ENCODE measurements around the gene THBS2. TPM values are rescaled to one million over a fixed set of nuclear protein-coding genes. Genes with fewer than 3 reads are reported as not detected.

Gene THBS2
- total RNA-seq, 1 donor from 2014 or later: not detected

DNA sequence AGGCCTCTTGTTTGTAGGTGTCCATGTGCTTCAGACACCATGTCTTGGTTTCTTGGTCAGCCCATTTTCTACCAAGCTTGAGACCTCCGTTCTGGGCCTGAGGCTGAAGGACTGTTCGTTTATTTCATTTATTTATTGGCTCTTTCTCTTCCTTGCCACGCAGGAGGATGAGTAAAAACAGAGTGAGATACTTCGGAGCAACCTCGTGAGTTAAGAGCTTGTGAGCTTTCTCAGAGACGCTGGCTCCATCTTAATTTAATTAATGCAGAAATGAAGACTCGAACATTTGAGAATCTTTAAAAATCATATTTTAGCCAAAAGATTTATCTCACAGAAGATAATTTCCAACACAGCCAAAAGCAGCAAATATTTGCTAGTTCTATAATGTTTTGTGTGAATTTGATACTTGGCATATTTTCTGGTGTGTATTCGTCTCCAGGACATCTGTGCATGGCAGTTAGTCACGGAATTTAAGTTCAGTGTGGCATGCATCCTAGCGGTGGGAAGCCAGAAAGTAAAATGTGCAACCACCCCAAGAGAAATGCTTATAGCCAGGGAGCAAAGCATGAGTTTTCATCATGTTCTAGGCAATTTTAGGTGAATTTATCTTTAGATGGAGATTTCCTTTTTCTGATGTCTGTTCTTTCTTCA lies 76.0 kb downstream of the THBS2 start:
- H3K9me3 Mint-ChIP-seq: no peaks in the 10 kb centered on the region

DNA sequence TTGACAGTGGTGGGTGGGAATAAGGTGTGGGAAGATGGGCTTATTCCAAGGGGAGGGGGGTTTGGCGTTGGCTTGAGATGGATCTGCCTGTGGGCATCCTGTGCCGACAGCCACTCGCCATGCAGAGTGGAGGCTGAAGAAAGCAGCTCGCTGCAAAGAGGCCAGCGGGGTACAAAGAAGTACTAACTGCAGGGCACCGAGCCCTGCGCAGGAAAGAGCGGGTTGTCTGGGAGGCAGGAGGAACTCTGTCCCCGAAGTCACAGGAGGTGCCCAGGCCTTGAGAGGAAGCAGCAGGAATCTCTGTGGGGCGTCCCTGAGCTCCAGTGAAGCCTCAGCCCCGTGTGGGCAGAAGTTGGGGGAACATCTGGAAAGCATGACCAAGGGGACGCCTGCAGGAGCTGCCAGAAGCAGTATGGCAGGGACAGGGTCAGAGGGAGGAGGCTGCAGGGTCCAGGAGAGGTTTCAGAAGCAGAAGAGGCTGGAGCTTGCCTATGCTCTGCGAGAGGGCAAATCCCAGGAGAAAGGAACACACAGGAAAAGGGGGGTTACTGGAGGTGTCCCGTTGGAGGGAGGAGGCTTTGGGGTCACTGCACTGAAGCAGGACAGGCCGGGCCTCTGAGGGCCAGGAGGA lies 77.2 kb downstream of the THBS2 start:
- intact Hi-C loops (cut with micrococcal nuclease): no loop called here
- DNase-seq: no peak
- Mint-ChIP-seq H3K9me3 (no peaks in the 10 kb centered on the region), H3K27me3 (peaks cover 2% of the 10 kb centered on the region), H3K4me1 (no peaks in the 10 kb centered on the region), H3K4me3 (no peak overlapping the region), H3K36me3 (ENCODE audit: low read depth) (no peaks in the 10 kb centered on the region), H3K27ac (no peak overlapping the region)

More for the DNA sequence above, 76.0 kb downstream of the THBS2 start:
- no peaks in the 10 kb centered on the region for H3K36me3 Mint-ChIP-seq (ENCODE audit: low read depth)
- no peak overlapping the region for H3K27ac Mint-ChIP-seq
- DNase-seq: no peak
- no peaks in the 10 kb centered on the region for H3K4me1 Mint-ChIP-seq
- intact Hi-C loops (cut with micrococcal nuclease): no loop called here
- H3K27me3 Mint-ChIP-seq: peaks cover 2% of the 10 kb centered on the region
- H3K4me3 Mint-ChIP-seq: no peak overlapping the region

DNA sequence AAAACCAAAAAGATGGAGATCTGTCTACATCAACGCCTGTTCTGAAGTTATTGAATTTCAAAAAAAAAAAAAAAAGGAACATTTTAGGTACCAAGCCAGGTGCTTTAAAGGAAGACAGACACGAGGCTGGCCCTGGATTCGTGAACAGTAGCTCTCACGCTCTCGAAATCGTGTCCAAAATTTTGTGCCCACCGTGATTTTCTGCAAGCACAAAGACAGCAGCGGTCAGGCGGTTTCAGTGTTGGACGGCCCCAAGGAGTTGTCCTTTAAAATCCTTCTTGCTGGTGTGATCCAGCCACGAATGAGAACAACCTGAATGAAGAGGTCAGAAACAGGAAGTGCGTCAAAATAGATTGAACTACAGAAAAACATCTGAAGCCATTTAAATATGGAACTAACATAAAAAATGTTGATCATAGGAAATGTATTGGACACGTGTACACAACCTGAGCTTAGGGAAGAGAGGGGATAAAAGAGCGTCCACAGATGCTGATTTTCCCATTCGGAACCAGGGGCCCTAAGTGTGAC lies 78.2 kb downstream of the THBS2 start:
- intact Hi-C loops (cut with micrococcal nuclease): no loop called here
- H3K27ac Mint-ChIP-seq: no peak overlapping the region
- no peak for DNase-seq
- H3K36me3 Mint-ChIP-seq (ENCODE audit: low read depth): no peaks in the 10 kb centered on the region
- H3K4me1 Mint-ChIP-seq: no peaks in the 10 kb centered on the region
- H3K9me3 Mint-ChIP-seq: no peaks in the 10 kb centered on the region
- H3K4me3 Mint-ChIP-seq: no peak overlapping the region
- peaks cover 2% of the 10 kb centered on the region for H3K27me3 Mint-ChIP-seq

DNA sequence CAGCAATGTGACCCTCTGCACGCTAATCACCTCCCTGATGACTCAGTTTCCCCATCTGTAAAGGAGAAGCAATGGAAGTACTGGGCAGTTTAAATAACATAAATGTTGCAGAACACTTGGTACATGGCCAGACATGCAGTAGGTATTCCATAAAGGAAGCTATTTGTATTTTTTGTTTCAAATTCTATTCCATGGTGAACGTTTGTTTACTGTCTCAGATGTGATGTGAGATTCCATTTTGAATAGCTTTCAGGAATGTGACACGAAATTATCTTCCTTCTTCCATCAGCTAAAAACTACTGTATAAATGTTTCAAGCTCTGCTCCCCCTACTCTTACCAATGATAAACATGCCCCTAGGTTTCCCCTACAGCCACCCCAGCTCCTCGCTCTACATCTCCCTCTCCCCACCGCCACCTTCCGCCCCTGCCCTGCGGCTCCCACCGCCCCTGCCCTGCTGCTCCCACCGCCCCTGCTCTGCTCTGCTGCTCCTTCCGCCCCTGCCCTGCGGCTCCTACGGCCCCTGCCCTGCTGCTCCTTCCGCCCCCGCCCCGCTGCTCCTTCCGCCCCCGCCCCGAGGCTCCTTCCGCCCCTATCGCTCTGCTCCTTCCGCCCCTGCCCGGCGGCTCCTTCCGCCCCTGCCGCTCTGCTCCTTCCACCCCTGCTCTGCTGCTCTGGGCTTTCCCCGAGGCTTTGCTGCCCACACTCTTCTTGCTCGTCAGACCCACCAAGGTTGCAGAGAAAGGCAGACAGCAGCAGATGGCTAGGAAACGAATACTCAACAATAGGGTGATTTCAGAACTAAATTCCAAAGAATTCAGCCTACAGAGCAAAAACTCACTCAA lies 78.9 kb downstream of the THBS2 start:
- Mint-ChIP-seq H3K27ac (no peak overlapping the region), H3K4me3 (no peak overlapping the region), H3K4me1 (no peaks in the 10 kb centered on the region), H3K36me3 (ENCODE audit: low read depth) (no peaks in the 10 kb centered on the region), H3K27me3 (peaks cover 2% of the 10 kb centered on the region), H3K9me3 (no peaks in the 10 kb centered on the region)
- no peak for DNase-seq
- intact Hi-C loops (cut with micrococcal nuclease): no loop called here

DNA sequence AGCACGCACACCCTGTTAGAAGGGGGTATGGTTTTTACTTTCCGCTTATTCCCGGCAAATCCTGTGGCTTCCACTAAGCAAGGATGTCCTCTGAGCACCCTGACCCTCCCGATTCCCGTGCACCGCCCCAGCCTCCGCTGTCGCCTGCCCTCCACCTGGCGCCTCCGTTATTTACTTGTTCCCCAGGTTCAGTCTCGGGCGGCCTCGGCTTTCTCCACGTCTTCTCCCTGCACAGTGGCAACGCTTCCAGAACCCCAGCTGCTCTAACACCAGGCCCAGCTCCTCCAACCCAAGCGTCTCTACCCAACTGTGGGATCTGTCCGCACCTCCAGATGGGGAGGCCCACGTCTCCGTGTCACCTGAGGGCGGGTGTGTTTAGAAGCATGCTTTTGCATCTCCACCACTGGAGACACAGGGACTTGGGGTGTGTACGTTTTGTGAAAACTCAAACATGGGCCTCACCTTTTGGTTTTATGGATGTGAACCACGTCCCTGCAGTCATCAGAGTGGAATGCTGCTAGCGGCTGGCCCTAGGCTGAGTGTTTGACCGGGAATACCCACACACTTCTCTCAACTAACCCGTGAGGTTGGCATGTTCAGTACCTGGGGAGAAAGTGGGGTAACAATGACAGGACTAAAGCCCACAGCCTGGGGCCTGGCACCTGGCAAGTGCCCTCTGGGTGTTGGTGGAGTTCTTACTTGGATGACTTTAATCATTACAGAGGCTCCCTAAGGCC lies 79.9 kb downstream of the THBS2 start:
- intact Hi-C loops (cut with micrococcal nuclease): no loop called here
- Mint-ChIP-seq H3K27me3 (no peaks in the 10 kb centered on the region), H3K36me3 (ENCODE audit: low read depth) (no peaks in the 10 kb centered on the region), H3K27ac (no peak overlapping the region), H3K4me3 (no peak overlapping the region), H3K9me3 (no peaks in the 10 kb centered on the region), H3K4me1 (no peaks in the 10 kb centered on the region)
- no peak for DNase-seq

DNA sequence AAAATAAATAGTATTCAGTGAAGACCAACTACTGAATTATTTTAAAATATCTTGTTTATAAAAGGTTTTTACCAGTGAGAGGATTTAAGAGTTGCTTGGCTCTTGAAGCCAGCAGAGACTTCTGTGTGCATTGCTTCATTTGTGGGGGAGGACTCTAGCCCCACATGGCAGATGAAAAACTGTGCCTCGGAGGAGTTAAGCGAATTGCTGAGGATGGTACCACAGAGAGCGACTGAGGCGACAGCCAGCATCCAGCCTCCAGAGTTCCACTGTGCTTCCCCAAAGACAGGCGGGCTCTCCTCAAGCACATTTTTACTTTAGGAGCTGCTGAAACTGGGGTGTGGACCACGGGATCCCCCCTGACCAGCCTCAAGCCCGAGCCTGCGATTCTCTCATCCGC lies 80.7 kb downstream of the THBS2 start:
- intact Hi-C loops (cut with micrococcal nuclease): no loop called here
- Mint-ChIP-seq H3K9me3 (no peaks in the 10 kb centered on the region), H3K27me3 (no peaks in the 10 kb centered on the region), H3K4me1 (no peaks in the 10 kb centered on the region), H3K36me3 (ENCODE audit: low read depth) (no peaks in the 10 kb centered on the region), H3K4me3 (no peak overlapping the region), H3K27ac (no peak overlapping the region)
- DNase-seq: no peak

DNA sequence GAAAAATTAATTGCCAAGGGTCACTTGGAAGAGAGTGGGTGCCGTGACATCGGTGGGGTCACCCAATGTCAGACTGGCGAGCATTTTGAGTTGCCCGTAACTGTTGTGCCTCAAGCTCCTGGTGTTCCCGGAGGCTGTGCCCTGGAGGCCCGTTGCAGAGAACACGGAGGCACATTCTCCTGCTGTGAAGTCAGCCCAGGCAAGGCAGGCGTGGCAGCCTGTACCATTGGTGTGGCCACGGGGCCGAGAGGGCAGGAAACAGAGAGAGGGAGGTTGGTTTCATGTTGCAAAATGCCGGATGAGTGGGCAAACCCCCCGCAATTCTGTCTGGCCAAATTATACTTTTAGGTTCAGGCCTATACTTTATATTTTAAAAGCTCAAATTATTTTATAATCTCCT lies 81.2 kb downstream of the THBS2 start:
- Mint-ChIP-seq H3K9me3 (no peaks in the 10 kb centered on the region), H3K4me3 (no peak overlapping the region), H3K36me3 (ENCODE audit: low read depth) (no peaks in the 10 kb centered on the region), H3K27me3 (no peaks in the 10 kb centered on the region), H3K27ac (no peak overlapping the region), H3K4me1 (no peaks in the 10 kb centered on the region)
- DNase-seq: no peak
- intact Hi-C loops (cut with micrococcal nuclease): no loop called here

DNA sequence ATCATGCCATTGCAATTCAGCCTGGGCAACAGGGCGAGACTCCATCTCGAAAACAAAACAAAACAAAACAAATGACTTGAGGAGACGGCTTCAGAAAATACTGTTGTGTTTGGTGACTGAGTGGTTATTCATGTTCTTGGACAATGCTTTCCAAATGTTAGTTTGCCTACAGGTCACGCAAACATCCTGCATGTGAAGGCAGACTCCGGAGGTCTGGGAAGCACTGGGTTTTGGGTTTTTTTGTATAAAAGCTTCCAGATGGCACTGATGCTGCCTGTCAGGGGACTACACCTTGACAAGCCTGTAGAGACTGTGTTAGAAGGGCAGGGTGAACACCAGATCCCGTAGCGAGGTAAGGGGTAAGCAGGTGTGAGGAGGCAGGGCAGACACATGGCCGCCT lies 81.7 kb downstream of the THBS2 start:
- Mint-ChIP-seq H3K9me3 (no peaks in the 10 kb centered on the region), H3K4me1 (no peaks in the 10 kb centered on the region)

DNA sequence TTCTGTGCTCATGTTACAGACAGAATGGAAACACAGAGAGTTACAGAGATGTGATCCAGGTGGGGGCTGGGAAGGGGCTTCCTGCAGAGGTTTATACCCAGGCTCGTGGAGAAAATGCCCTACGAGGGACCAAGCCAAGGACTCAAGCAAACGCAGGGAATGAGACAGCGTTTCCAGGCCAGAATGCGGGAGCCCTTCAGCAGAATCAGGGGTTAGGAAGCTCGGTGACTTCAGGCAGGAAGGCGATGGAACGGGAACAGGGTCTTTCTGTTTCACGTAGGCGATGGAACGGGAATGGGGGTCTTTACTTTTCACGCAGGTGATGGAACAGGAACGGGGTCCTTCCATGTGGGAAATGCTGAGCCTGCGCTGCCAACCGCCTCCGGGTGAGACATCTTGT lies 82.6 kb downstream of the THBS2 start:
- Mint-ChIP-seq H3K9me3 (no peaks in the 10 kb centered on the region), H3K4me3 (no peak overlapping the region), H3K4me1 (no peaks in the 10 kb centered on the region), H3K36me3 (ENCODE audit: low read depth) (no peaks in the 10 kb centered on the region), H3K27ac (no peak overlapping the region), H3K27me3 (no peaks in the 10 kb centered on the region)
- no peak for DNase-seq
- intact Hi-C loops (cut with micrococcal nuclease): no loop called here

More for the DNA sequence above, 81.7 kb downstream of the THBS2 start:
- no peak overlapping the region for H3K27ac Mint-ChIP-seq
- no peaks in the 10 kb centered on the region for H3K36me3 Mint-ChIP-seq (ENCODE audit: low read depth)
- H3K27me3 Mint-ChIP-seq: no peaks in the 10 kb centered on the region
- intact Hi-C loops (cut with micrococcal nuclease): no loop called here
- DNase-seq: no peak
- H3K4me3 Mint-ChIP-seq: no peak overlapping the region

DNA sequence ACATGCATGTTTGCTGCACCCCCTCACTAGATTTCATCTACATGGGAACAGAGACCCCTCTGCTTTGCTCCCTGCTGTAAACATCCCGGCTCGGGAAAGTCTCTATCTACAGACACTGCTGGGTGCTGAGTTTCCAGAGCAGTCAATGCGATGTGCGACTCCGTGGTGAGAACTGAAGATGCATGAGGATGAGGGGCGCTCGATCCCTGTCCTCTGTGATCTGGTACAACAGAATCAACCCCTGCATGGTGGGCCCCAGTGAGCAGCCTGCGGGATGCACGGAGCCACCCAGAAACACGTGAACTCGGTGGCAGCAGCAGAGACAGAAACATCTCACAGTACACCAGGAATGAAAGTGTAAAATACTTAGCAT lies 83.1 kb downstream of the THBS2 start:
- H3K4me3 Mint-ChIP-seq: no peak overlapping the region

DNA sequence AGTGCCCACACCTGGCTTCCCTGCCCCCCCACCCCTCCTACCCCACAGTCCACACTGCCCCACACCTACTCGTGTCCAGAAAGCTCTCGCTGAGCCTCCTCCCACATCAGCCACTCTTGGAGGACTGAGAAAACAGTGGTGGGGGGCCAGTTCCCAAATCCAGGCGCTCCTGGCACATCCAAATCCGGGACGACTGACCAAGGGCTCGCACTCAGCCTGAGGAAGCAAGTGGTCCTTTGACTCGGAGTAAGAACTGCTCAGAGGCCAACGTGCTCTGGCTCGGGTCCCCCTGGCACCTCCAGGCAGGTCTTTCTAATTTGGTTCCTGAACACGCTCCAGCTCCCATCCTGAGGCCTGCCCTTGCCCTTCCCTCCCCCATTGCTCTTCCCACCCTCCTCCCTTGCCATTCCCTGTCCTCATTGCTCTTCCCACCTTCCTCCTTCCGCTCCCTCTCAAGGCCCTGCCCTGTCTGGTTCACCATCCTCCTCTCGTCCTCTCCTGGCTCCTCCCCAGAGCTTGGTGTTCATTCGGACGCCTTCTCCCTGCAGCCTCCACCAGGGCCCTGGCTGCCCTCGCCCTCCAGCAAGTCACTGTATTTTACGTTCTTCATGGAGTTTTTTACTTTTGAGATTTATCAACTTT lies 83.6 kb downstream of the THBS2 start:
- intact Hi-C loops (cut with micrococcal nuclease): no loop called here
- H3K9me3 Mint-ChIP-seq: no peaks in the 10 kb centered on the region
- H3K27ac Mint-ChIP-seq: no peak overlapping the region
- H3K36me3 Mint-ChIP-seq (ENCODE audit: low read depth): no peaks in the 10 kb centered on the region
- H3K4me1 Mint-ChIP-seq: no peaks in the 10 kb centered on the region
- H3K4me3 Mint-ChIP-seq: no peak overlapping the region
- no peak for DNase-seq
- no peaks in the 10 kb centered on the region for H3K27me3 Mint-ChIP-seq

More for the DNA sequence above, 83.1 kb downstream of the THBS2 start:
- Mint-ChIP-seq H3K4me1 (no peaks in the 10 kb centered on the region), H3K27ac (no peak overlapping the region), H3K27me3 (no peaks in the 10 kb centered on the region), H3K36me3 (ENCODE audit: low read depth) (no peaks in the 10 kb centered on the region), H3K9me3 (no peaks in the 10 kb centered on the region)
- DNase-seq: no peak
- intact Hi-C loops (cut with micrococcal nuclease): no loop called here

DNA sequence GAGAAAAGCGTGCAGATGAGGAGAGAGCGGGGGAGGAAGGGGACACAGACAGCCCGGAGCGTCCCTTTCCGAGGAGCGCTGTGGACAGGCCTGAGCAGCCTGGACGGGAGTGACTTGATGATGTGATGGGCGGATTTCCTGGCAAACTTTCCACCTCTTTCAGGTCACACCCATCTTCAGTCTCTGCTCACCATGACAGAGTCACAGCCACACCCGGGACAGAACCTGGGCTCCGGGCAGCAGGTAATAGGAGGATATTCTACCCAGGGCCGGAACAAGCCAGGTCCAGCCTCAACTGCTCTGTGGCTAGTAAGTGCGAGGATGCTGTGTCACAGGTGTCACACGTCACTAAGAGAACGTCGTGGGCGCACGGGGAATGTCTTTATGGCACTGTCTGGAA lies 84.3 kb downstream of the THBS2 start:
- Mint-ChIP-seq H3K27ac (no peak overlapping the region), H3K27me3 (no peaks in the 10 kb centered on the region), H3K9me3 (no peaks in the 10 kb centered on the region), H3K4me1 (no peaks in the 10 kb centered on the region), H3K36me3 (ENCODE audit: low read depth) (no peaks in the 10 kb centered on the region), H3K4me3 (no peak overlapping the region)
- DNase-seq: no peak
- intact Hi-C loops (cut with micrococcal nuclease): no loop called here

DNA sequence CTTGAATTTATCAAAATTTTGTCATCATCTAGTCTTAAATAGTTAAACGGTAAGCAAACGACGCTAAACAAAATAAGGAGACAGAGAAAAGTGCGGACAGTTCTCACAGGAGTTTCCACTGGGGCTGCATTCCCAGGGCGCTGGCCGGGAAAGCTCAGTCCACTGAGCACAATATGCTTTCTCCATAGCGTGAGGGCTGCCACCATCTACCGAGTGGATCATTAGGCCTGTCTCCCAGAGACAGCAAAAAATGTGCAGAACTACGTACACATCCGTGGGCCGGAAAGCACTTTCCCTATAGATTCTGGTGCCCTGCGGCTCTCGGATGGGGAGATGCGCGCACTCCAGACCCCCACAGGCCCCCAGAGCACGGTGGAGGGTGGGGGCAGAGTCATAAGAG lies 84.9 kb downstream of the THBS2 start:
- H3K27me3 Mint-ChIP-seq: no peaks in the 10 kb centered on the region
- intact Hi-C loops (cut with micrococcal nuclease): no loop called here
- no peaks in the 10 kb centered on the region for H3K9me3 Mint-ChIP-seq
- no peak overlapping the region for H3K27ac Mint-ChIP-seq
- H3K4me3 Mint-ChIP-seq: no peak overlapping the region
- H3K36me3 Mint-ChIP-seq (ENCODE audit: low read depth): no peaks in the 10 kb centered on the region
- no peak for DNase-seq
- no peaks in the 10 kb centered on the region for H3K4me1 Mint-ChIP-seq
